ENCODE data around the gene KDM1A.

GRCh38 chr1:23108918-23109533, 89.8 kb downstream of the KDM1A start:
- TF ChIP-seq CTCF (IDR thresholded peaks at IDR 0.05) (no peak), EZH2 (IDR thresholded peaks at IDR 0.05) (no peak)

Data from neural progenitor cell (in vitro differentiated cells).